K562 (cell line): ENCODE results near the gene RHCG. TPM values are rescaled to one million over a fixed set of nuclear protein-coding genes. Genes with fewer than 3 reads are reported as not detected.

Experiments used
- ATAC-seq: fragments of 200-7000 bp; cut with Tn5 transposase; 3 replicates; pipeline ENCODE4 v1.9.1; 2020; ENCODE audit warnings: moderate library complexity
- BruUV-seq: library from RNA; stranded (reverse); fragments of 400-500 nt; replicated peaks from 2 replicates; lab custom pipeline; 2021; lab: Mats Ljungman, UMichigan
- CTCF ChIA-PET: fragments of 300-600 bp; formaldehyde crosslinking; extraction: SDS; loops from one replicate; lab custom pipeline; 2021; ENCODE audit warnings: low intra/inter-chr PET ratio; lab: Yijun Ruan, JAX
- POLR2A ChIA-PET: fragments of 300-600, 350-650 bp; sonication (Branson Sonifier 250); formaldehyde crosslinking; extraction: SDS; loops from one replicate; lab custom pipeline; 2021; ENCODE audit warnings: antibody characterized with exemption, inconsistent platforms; lab: Yijun Ruan, JAX
- DNase-seq, 4 experiments: peaks; one replicate each; pipeline versions ENCODE4 v3.0.0 to v3.0.0-alpha.2; 2011 to 2018; ENCODE audit warnings: low spot score in 3 of 4, mixed read lengths in 3 of 4; ENCODE audit errors: extremely low read depth in 1 of 4
- FAIRE-seq: peaks from 2 replicates; lab custom pipeline; 2011; peaks lifted over from hg19 to GRCh38; lab: Jason Lieb, UNC
- H2AFZ ChIP-seq: 2 replicates; pipeline ENCODE4 v1.6.0; 2011; ENCODE audit warnings: low read depth, low read length, control low read depth, inconsistent platforms
- H3K27ac ChIP-seq: fragments of 200-600 bp; 3 replicates; pipeline ENCODE4 v1.8.0; 2011; ENCODE audit warnings: low read depth, mild to moderate bottlenecking, control low read depth, inconsistent platforms, low read length, moderate library complexity, mixed read lengths; ENCODE audit errors: extremely low read depth
- H3K27me3 ChIP-seq, 2 experiments: fragments of 300-600 bp in 1 of 2; 2 replicates in 1 of 2; 3 replicates in 1 of 2; pipeline versions ENCODE4 v1.6.0 to v1.8.0; 2011; ENCODE audit warnings: inconsistent platforms in 2 of 2, low read length in 2 of 2, mild to moderate bottlenecking in 1 of 2, mixed read lengths in 1 of 2, moderate library complexity in 1 of 2; ENCODE audit not compliant: control insufficient read depth in 2 of 2, insufficient read depth in 2 of 2
- H3K36me3 ChIP-seq: fragments of 300-600 bp; 3 replicates; pipeline ENCODE4 v1.8.0; 2011; ENCODE audit warnings: mild to moderate bottlenecking, low read length, inconsistent platforms; ENCODE audit not compliant: control insufficient read depth, insufficient read depth
- H3K4me1 ChIP-seq, 2 experiments: fragments of 200-600 bp in 1 of 2; replicated peaks in 1 of 2; 2 replicates in 1 of 2; 3 replicates in 1 of 2; pipeline versions ENCODE4 v1.5.1 to v1.8.0; 2011; ENCODE audit warnings: inconsistent platforms in 2 of 2, low read length in 2 of 2, mild to moderate bottlenecking in 1 of 2, mixed read lengths in 1 of 2, moderate library complexity in 1 of 2; ENCODE audit not compliant: control insufficient read depth in 2 of 2, insufficient read depth in 2 of 2
- H3K4me2 ChIP-seq: 2 replicates; pipeline ENCODE4 v1.6.1; 2011; ENCODE audit warnings: low read length, control low read depth, inconsistent platforms, mixed read lengths; ENCODE audit not compliant: insufficient read depth
- H3K4me3 ChIP-seq: fragments of 200-600 bp; sonication (generic), shearing (Covaris generic); 2 replicates; pipeline ENCODE4 v1.5.1; 2016; ENCODE audit warnings: control low read depth, inconsistent platforms
- H3K79me2 ChIP-seq: fragments of 200-600 bp; 3 replicates; pipeline ENCODE4 v1.8.0; 2011; ENCODE audit warnings: low read length, inconsistent platforms; ENCODE audit not compliant: control insufficient read depth, insufficient read depth
- H3K9ac ChIP-seq, 2 experiments: 2 replicates each; pipeline versions ENCODE4 v1.6.0 to v1.6.1; 2011; ENCODE audit warnings: low read depth in 2 of 2, low read length in 2 of 2, control low read depth in 1 of 2, inconsistent platforms in 1 of 2, mild to moderate bottlenecking in 1 of 2, mixed read lengths in 1 of 2; ENCODE audit not compliant: insufficient read depth in 1 of 2
- H3K9me1 ChIP-seq: one replicate; pipeline ENCODE4 v1.6.0; 2011; ENCODE audit warnings: inconsistent platforms, mild to moderate bottlenecking, low read length, moderate library complexity; ENCODE audit not compliant: control insufficient read depth, insufficient read depth
- H3K9me3 ChIP-seq: replicated peaks from 2 replicates; pipeline ENCODE4 v1.5.1; 2011; ENCODE audit warnings: low read depth, low read length, inconsistent platforms; ENCODE audit not compliant: control insufficient read depth, insufficient read depth
- H4K20me1 ChIP-seq: replicated peaks from 2 replicates; pipeline ENCODE4 v1.6.1; 2011; ENCODE audit warnings: low read length, inconsistent platforms, mixed read lengths; ENCODE audit not compliant: control insufficient read depth, insufficient read depth
- NR2C2 ChIP-seq, 2 experiments: fragments of 200-800 bp in 1 of 2; sonication (Bioruptor generic) in 1 of 2; sonication (generic) in 1 of 2; formaldehyde crosslinking in 1 of 2; IDR thresholded peaks; 2 replicates each; pipeline versions ENCODE4 v1.6.1 to v1.8.0; 2016 to 2022; ENCODE audit warnings: mild to moderate bottlenecking in 1 of 2, missing compliant biosample characterization in 1 of 2, missing genetic modification characterization in 1 of 2, missing genetic modification reagents in 1 of 2
- PKNOX1 ChIP-seq: fragments of 450-650 bp; IDR thresholded peaks from 2 replicates; pipeline ENCODE4 v1.6.1; 2016
- PRPF4 ChIP-seq: fragments of 200-400 bp; formaldehyde crosslinking; IDR thresholded peaks from one replicate; pipeline ENCODE4 v1.6.1; 2017; ENCODE audit warnings: low read length, low read depth, mild to moderate bottlenecking; ENCODE audit not compliant: insufficient read depth, poor library complexity, severe bottlenecking
- TAF7 ChIP-seq: fragments of 450-650 bp; IDR thresholded peaks from 2 replicates; pipeline ENCODE4 v1.6.1; 2016; ENCODE audit warnings: missing genetic modification characterization, missing compliant biosample characterization
- ZBTB43 ChIP-seq: sonication (generic); formaldehyde crosslinking; IDR thresholded peaks from 2 replicates; pipeline ENCODE4 v1.8.0; 2023; ENCODE audit warnings: mild to moderate bottlenecking, missing genetic modification reagents
- WGBS: fragments of 100-300 bp; shearing (Covaris generic); methylation state at CpG from one replicate; pipeline ENCODE4 v1.1.6; 2016; ENCODE audit warnings: low coverage, mixed read lengths; ENCODE audit not compliant: insufficient coverage; ENCODE audit errors: missing lambda C conversion rate; 5-methylcytosine and 5-hydroxymethylcytosine counted together
- in situ Hi-C: fragments of 300-500 bp; cut with MboI; formaldehyde crosslinking; loops from 4 replicates; pipeline ENCODE4 v1.15.0; 2018; ENCODE audit warnings: inconsistent platforms, mixed read lengths
- intact Hi-C: fragments of 100-400 bp; cut with micrococcal nuclease; formaldehyde crosslinking; loops from 2 replicates; pipeline ENCODE4 v1.14.2; 2022
- polyA plus RNA-seq, 8 experiments: library from polyadenylated mRNA; depleted of rRNA in 4 of 8; stranded (reverse) in 5 of 8; unstranded in 3 of 8; fragments of >200 nt; fragmentation: Nextera tagmentation in 2 of 8; fragmentation: Illumina TruSeq in 1 of 8; extraction: Ambion mirVana in 2 of 8; extraction: Trizol in 1 of 8; gene quantifications; 2 replicates each; pipeline versions ENCODE4 v1.2.1 to v1.2.3, GENCODE V29; 2011 to 2014; ENCODE audit warnings: inconsistent platforms in 1 of 8, missing spikeins in 1 of 8
- total RNA-seq, 7 experiments: library from RNA; depleted of rRNA in 6 of 7; stranded (reverse); fragments of >200 nt in 6 of 7; fragmentation: Illumina TruSeq in 2 of 7; extraction: Trizol in 2 of 7; gene quantifications; 2 replicates each; pipeline versions ENCODE4 v1.2.1 to v1.2.3, GENCODE V29; 2011 to 2021; ENCODE audit warnings: low replicate concordance in 1 of 7

The RHCG gene
- total and polyA plus RNA-seq, 9 of the 15 experiments (the other 6 are each of a cell fraction or from before 2014, with no cell fraction given): not detected

- TF ChIP-seq ZBTB43 (CRISPR knock-in tag): no peak
- no peak for TF ChIP-seq PKNOX1
- TF ChIP-seq NR2C2 (CRISPR knock-in tag; IDR thresholded peaks at IDR 0.05): no peak
- TF ChIP-seq NR2C2 (tag; IDR thresholded peaks at IDR 0.05): no peak
- TF ChIP-seq PRPF4: no peak
- TF ChIP-seq TAF7: no peak
- TF ChIP-seq, all 486 proteins: peak for 0
- no peak overlapping the region for H3K27ac ChIP-seq
- no peak for ATAC-seq
- H3K4me1 ChIP-seq: peaks cover 0 to 6% of the 10 kb centered on the region in 2 experiments; a peak in 2 of 5 replicates
- no peaks in the 10 kb centered on the region for H3K9me3 ChIP-seq
- H2AFZ ChIP-seq: no peak overlapping the region
- no peaks in the 10 kb centered on the region for H3K79me2 ChIP-seq
- peaks cover 14 to 42% of the 10 kb centered on the region in 2 experiments; a peak in 3 of 5 replicates for H3K27me3 ChIP-seq
- no peaks in the 10 kb centered on the region for H3K36me3 ChIP-seq
- H3K4me3 ChIP-seq: no peak overlapping the region
- H3K9me1 ChIP-seq: no peaks in the 10 kb centered on the region
- H3K9ac ChIP-seq: no peak overlapping the region
- H3K4me2 ChIP-seq: no peak overlapping the region
- intact Hi-C loops (no loop called here), in situ Hi-C loops (no loop called here)
- POLR2A ChIA-PET: interaction anchor here (0.6 to 1.0 kb wide), 5 partner anchors 10 to 158 kb away, joined by 3 to 4 read pairs (median 3); no protein-coding TSS in a partner anchor
- H4K20me1 ChIP-seq: 0 out of 2 replicates have a peak, but pooled peaks cover 3% of the 10 kb centered on the region
- no TSS peak for BruUV-seq
- CTCF ChIA-PET: no interaction called here
- no peak for FAIRE-seq
- DNase-seq: no peak
- 0% methylated on average over 4 of the region's 4 CpGs for WGBS
These were observed 7.0 kb downstream of the RHCG start for GRCh38 chr15:89489376-89489775.
